GM19351 (cell line): ENCODE measurements around the gene FAM120C.
A peak's percentile ranks its signal among the peaks of the same experiment; 100 is the strongest.

ENCODE experiments used
- ATAC-seq: cut with Tn5 transposase; IDR thresholded peaks from one replicate; pipeline ENCODE4 v1.9.1; 2021; ENCODE audit warnings: mild to moderate bottlenecking, moderate library complexity; ENCODE audit not compliant: unreplicated experiment

FAM120C gene

GRCh38 chrX:54182864-54183613 is at the start of gene FAM120C:
FAM120C (minus strand) TSS chrX:54183254; CDS start chrX:54183198, 56 bp downstream.
- ATAC-seq: peak; percentile 37

- ATAC-seq: no peak
Observed at GRCh38 chrX:54230435-54231148, 47.5 kb upstream of the FAM120C start.

GRCh38 chrX:54223581-54223980 is 40.5 kb upstream of the FAM120C start:
- no peak for ATAC-seq

GRCh38 chrX:54213603-54214002 is 30.5 kb upstream of the FAM120C start:
- no peak for ATAC-seq

- no peak for ATAC-seq
Observed at GRCh38 chrX:54208531-54208930, 25.5 kb upstream of the FAM120C start.

GRCh38 chrX:54198262-54198661 is 15.2 kb upstream of the FAM120C start:
- no peak for ATAC-seq

GRCh38 chrX:54194982-54195588 is 12.0 kb upstream of the FAM120C start:
- ATAC-seq: no peak

GRCh38 chrX:54193085-54193821 is 10.2 kb upstream of the FAM120C start:
- no peak for ATAC-seq

- ATAC-seq: no peak
Observed at GRCh38 chrX:54184474-54184873, 1.4 kb upstream of the FAM120C start.

- peak; percentile 55 for ATAC-seq
Observed at GRCh38 chrX:54182194-54182863, 725 bp downstream of the FAM120C start.

GRCh38 chrX:54181202-54181953 is 1.7 kb downstream of the FAM120C start:
- ATAC-seq: no peak

- no peak for ATAC-seq
Observed at GRCh38 chrX:54180403-54180802, 2.7 kb downstream of the FAM120C start.

GRCh38 chrX:54178100-54178940 is 4.7 kb downstream of the FAM120C start:
- ATAC-seq: no peak

GRCh38 chrX:54177306-54177705 is 5.7 kb downstream of the FAM120C start:
- no peak for ATAC-seq

GRCh38 chrX:54173791-54174190 is 9.3 kb downstream of the FAM120C start:
- no peak for ATAC-seq

- ATAC-seq: no peak
Observed at GRCh38 chrX:54172455-54172854, 10.6 kb downstream of the FAM120C start.

GRCh38 chrX:54171527-54172250 is 11.4 kb downstream of the FAM120C start:
- ATAC-seq: no peak

- ATAC-seq: no peak
Observed at GRCh38 chrX:54171091-54171490, 12.0 kb downstream of the FAM120C start.
